Upper lobe of left lung (tissue), 4 donors: ENCODE data around the gene SOX2.

ENCODE experiments used
- CTCF ChIP-seq, 6 experiments: fragments of 450-650 bp in 4 of 6; fragments of 200-600 bp in 2 of 6; sonication (generic) in 2 of 6; IDR thresholded peaks; one replicate each; pipeline ENCODE4 v1.5.1; 2016 to 2019; ENCODE audit warnings: antibody characterized with exemption in 6 of 6
- EP300 ChIP-seq, 4 donors: sonication (generic); formaldehyde crosslinking; IDR thresholded peaks; one replicate each; pipeline ENCODE4 v1.5.1; 2017; ENCODE audit warnings: antibody characterized with exemption in 4 of 4, control low read depth in 2 of 4
- POLR2AphosphoS5 ChIP-seq, 2 donors: sonication (generic); formaldehyde crosslinking; IDR thresholded peaks; one replicate each; pipeline ENCODE4 v1.5.1; 2017; ENCODE audit warnings: antibody characterized with exemption in 2 of 2

GRCh38 chr3:181722156-181722555 lies 10.4 kb downstream of the SOX2 start:
- TF ChIP-seq CTCF (IDR thresholded peaks at IDR 0.05) (no peak), POLR2AphosphoS5 (IDR thresholded peaks at IDR 0.05) (no peak), EP300 (IDR thresholded peaks at IDR 0.05) (no peak)
